GM12801 (cell line): ENCODE data around the gene SPRED2.

Source experiments
- CTCF ChIP-seq: IDR thresholded peaks from one replicate; pipeline ENCODE4 v1.5.1; 2011; ENCODE audit warnings: control low read depth; ENCODE audit not compliant: insufficient read length; ENCODE audit errors: extremely low read depth

The SPRED2 gene

GRCh38 chr2:65473045-65473444 lies 40.6 kb upstream of the SPRED2 start:
- TF ChIP-seq CTCF = no peak

GRCh38 chr2:65471409-65471808 lies 39.0 kb upstream of the SPRED2 start:
- no peak for TF ChIP-seq CTCF

GRCh38 chr2:65466551-65466950 lies 34.2 kb upstream of the SPRED2 start:
- TF ChIP-seq CTCF = no peak

GRCh38 chr2:65465857-65466256 lies 33.5 kb upstream of the SPRED2 start:
- TF ChIP-seq CTCF = no peak

GRCh38 chr2:65465124-65465523 lies 32.7 kb upstream of the SPRED2 start:
- TF ChIP-seq CTCF = no peak

- TF ChIP-seq CTCF = no peak
Measured at GRCh38 chr2:65464604-65465003, 32.2 kb upstream of the SPRED2 start.

GRCh38 chr2:65458999-65459398 lies 26.6 kb upstream of the SPRED2 start:
- no peak for TF ChIP-seq CTCF

GRCh38 chr2:65456886-65457285 lies 24.5 kb upstream of the SPRED2 start:
- no peak for TF ChIP-seq CTCF
